Panc1 (cell line): Measurements from ENCODE around the gene TIMM8A. TPM values are rescaled to one million over a fixed set of nuclear protein-coding genes. Genes with fewer than 3 reads are reported as not detected.

Source experiments
- ATAC-seq: fragments of 200-7000 bp; cut with Tn5 transposase; 2 replicates; pipeline ENCODE4 v1.9.1; 2020; ENCODE audit warnings: mild to moderate bottlenecking, moderate library complexity
- BruUV-seq: library from RNA; stranded (reverse); fragments of 400-500 nt; replicated peaks from 2 replicates; lab custom pipeline; 2021; lab: Mats Ljungman, UMichigan
- CTCF ChIA-PET: fragments of 300-600 bp; sonication (Branson Sonifier 250); formaldehyde crosslinking; loops from one replicate; lab custom pipeline; 2022; ENCODE audit warnings: antibody characterized with exemption; lab: Charles Lee
- POLR2A ChIA-PET: fragments of 300-600 bp; sonication (Branson Sonifier 250); formaldehyde crosslinking; loops from one replicate; lab custom pipeline; 2022; ENCODE audit warnings: antibody characterized with exemption; lab: Charles Lee
- DNase-seq: peaks from one replicate; pipeline ENCODE4 v3.0.0-alpha.2; 2010; ENCODE audit warnings: low read depth, low spot score
- H3K27ac ChIP-seq: 2 replicates; pipeline ENCODE4 v1.5.1; 2011; ENCODE audit warnings: mild to moderate bottlenecking, low read length, inconsistent platforms
- H3K27me3 ChIP-seq: fragments of 200-500 bp; sonication (Bioruptor generic); 2 replicates; pipeline ENCODE4 v1.6.0; 2014; ENCODE audit warnings: low read length, inconsistent platforms; ENCODE audit not compliant: control insufficient read depth, insufficient read depth
- H3K36me3 ChIP-seq: fragments of 200-500 bp; sonication (Bioruptor generic); 2 replicates; pipeline ENCODE4 v1.5.1; 2014; ENCODE audit warnings: inconsistent platforms, mild to moderate bottlenecking, low read length, moderate library complexity; ENCODE audit not compliant: control insufficient read depth, insufficient read depth
- H3K4me1 ChIP-seq: 2 replicates; pipeline ENCODE4 v1.5.1; 2011; ENCODE audit warnings: inconsistent platforms, mild to moderate bottlenecking, low read length, moderate library complexity; ENCODE audit not compliant: control insufficient read depth, insufficient read depth
- H3K4me3 ChIP-seq, 2 experiments: 2 replicates each; pipeline ENCODE4 v1.5.1; 2011 to 2012; ENCODE audit warnings: low read depth in 2 of 2, low read length in 2 of 2, mild to moderate bottlenecking in 2 of 2, inconsistent platforms in 1 of 2, moderate library complexity in 1 of 2
- H3K9me3 ChIP-seq: fragments of 200-500 bp; sonication (Bioruptor generic); 2 replicates; pipeline ENCODE4 v1.5.1; 2014; ENCODE audit warnings: low read depth, mild to moderate bottlenecking, inconsistent platforms, low read length, moderate library complexity; ENCODE audit not compliant: control insufficient read depth, insufficient read depth
- CTCF ChIP-seq: fragments of 450-650 bp; IDR thresholded peaks from 2 replicates; pipeline ENCODE4 v1.5.1; 2017; ENCODE audit warnings: mild to moderate bottlenecking
- POLR2AphosphoS5 ChIP-seq: IDR thresholded peaks from 2 replicates; pipeline ENCODE4 v1.6.1; 2012; ENCODE audit warnings: mild to moderate bottlenecking, low read depth, low read length, moderate library complexity
- REST ChIP-seq, 2 experiments: IDR thresholded peaks; 2 replicates each; pipeline ENCODE4 v1.6.1; 2011 to 2012; ENCODE audit warnings: low read depth in 2 of 2, control low read depth in 1 of 2, low read length in 1 of 2, mild to moderate bottlenecking in 1 of 2, moderate library complexity in 1 of 2; ENCODE audit not compliant: insufficient read depth in 1 of 2
- SIN3A ChIP-seq: IDR thresholded peaks from 2 replicates; pipeline ENCODE4 v1.6.1; 2012; ENCODE audit warnings: low read depth, mild to moderate bottlenecking, low read length, moderate library complexity, borderline replicate concordance; ENCODE audit not compliant: insufficient read depth
- TCF7L2 ChIP-seq: IDR thresholded peaks from 2 replicates; pipeline ENCODE4 v1.6.1; 2011; ENCODE audit warnings: mild to moderate bottlenecking, low read depth, low read length, inconsistent platforms
- in situ Hi-C: cut with HindIII; loops from 2 replicates; pipeline ENCODE4 v1.10.0; 2016; ENCODE audit warnings: low sequenced_read_pairs, low pct_unique_long_range_greater_than_20kb
- intact Hi-C: fragments of 100-400 bp; cut with micrococcal nuclease; formaldehyde crosslinking; loops from one replicate; pipeline ENCODE4 v1.10.0; 2022; ENCODE audit not compliant: unreplicated experiment
- total RNA-seq: library from RNA; stranded (reverse); gene quantifications from one replicate; pipeline ENCODE4 v1.2.1, GENCODE V29; 2021; ENCODE audit not compliant: unreplicated experiment

TIMM8A gene
- total RNA-seq, 1 experiment from 2014 or later, result 39.1 TPM

- DNase-seq, result no peak
- POLR2A ChIA-PET, result no interaction called here
- Histone ChIP-seq H3K4me1 (peaks cover 15% of the 10 kb centered on the region), H3K27me3 (no peaks in the 10 kb centered on the region), H3K27ac (peak overlapping the region; percentile 98), H3K9me3 (no peaks in the 10 kb centered on the region), H3K4me3 (peak overlapping the region; percentile 70 to 96), H3K36me3 (peaks cover 4% of the 10 kb centered on the region; the same call in 1 of the 2 replicates)
- TF ChIP-seq TCF7L2, result no peak
- TF ChIP-seq SIN3A, result no peak
- TF ChIP-seq REST (IDR thresholded peaks at IDR 0.05; ENCODE audit: insufficient read depth in 1 of 2, low read depth in 2 of 2, low read length in 1 of 2), result no peak
- no peak for TF ChIP-seq POLR2AphosphoS5
- no peak for TF ChIP-seq CTCF
- CTCF ChIA-PET, result no interaction called here
- peak; percentile 20 for ATAC-seq
- in situ Hi-C loops, result no loop called here
- intact Hi-C loops, result loop anchor here (2.0 kb wide), 1 partner anchor 42 kb away; the partner anchor contains the start of gene RPL36A
- TSS peak; percentile 96 for BruUV-seq
Observed at GRCh38 chrX:101349193-101349562, 636 bp upstream of the TIMM8A start.

GRCh38 chrX:101347859-101348451 lies 587 bp downstream of the TIMM8A start:
- BruUV-seq, result no TSS peak
- peak; percentile 39 for ATAC-seq
- no peak for TF ChIP-seq TCF7L2
- TF ChIP-seq SIN3A, result no peak
- TF ChIP-seq REST (IDR thresholded peaks at IDR 0.05; ENCODE audit: insufficient read depth in 1 of 2, low read depth in 2 of 2, low read length in 1 of 2), result no peak
- no peak for TF ChIP-seq POLR2AphosphoS5
- TF ChIP-seq CTCF, result no peak
- Histone ChIP-seq H3K36me3 (peaks cover 4% of the 10 kb centered on the region; the same call in 1 of the 2 replicates), H3K27ac (peak overlapping the region; percentile 98), H3K9me3 (no peaks in the 10 kb centered on the region), H3K27me3 (no peaks in the 10 kb centered on the region), H3K4me3 (peak overlapping the region; percentile 70 to 96), H3K4me1 (peaks cover 15% of the 10 kb centered on the region)
- intact Hi-C loops, result loop anchor here (2.0 kb wide), 1 partner anchor 43 kb away; the partner anchor contains the start of gene RPL36A
- no peak for DNase-seq
- POLR2A ChIA-PET, result no interaction called here
- CTCF ChIA-PET, result no interaction called here
- in situ Hi-C loops, result no loop called here
